ENCODE results near the gene IFT27.

Gene IFT27

GRCh38 chr22:36796552-36797175, 20.7 kb upstream of the IFT27 start:
- no peak for DNase-seq

GRCh38 chr22:36795633-36796032, 19.7 kb upstream of the IFT27 start:
- no peak for DNase-seq

- DNase-seq: peak in 1 of 5 donors; percentile 86
These were observed 14.7 kb upstream of the IFT27 start for GRCh38 chr22:36790648-36791047.

GRCh38 chr22:36787204-36787988, 11.5 kb upstream of the IFT27 start:
- no peak for DNase-seq

- no peak for DNase-seq
These were observed 7.8 kb upstream of the IFT27 start for GRCh38 chr22:36783743-36784142.

GRCh38 chr22:36781656-36782627, 6.0 kb upstream of the IFT27 start:
- DNase-seq: peak; percentile 57 to 88 (median 75)

GRCh38 chr22:36778020-36778419, 2.1 kb upstream of the IFT27 start:
- no peak for DNase-seq

- no peak for DNase-seq
These were observed 803 bp upstream of the IFT27 start for GRCh38 chr22:36776722-36777121.

GRCh38 chr22:36775586-36775963, 344 bp downstream of the IFT27 start:
- peak in 2 of 5 donors; percentile 23 to 33 for DNase-seq

GRCh38 chr22:36773935-36774334, 2.0 kb downstream of the IFT27 start:
- DNase-seq: no peak

GRCh38 chr22:36772451-36772850, 3.5 kb downstream of the IFT27 start:
- DNase-seq: no peak

- no peak for DNase-seq
These were observed 4.4 kb downstream of the IFT27 start for GRCh38 chr22:36771356-36772063.

GRCh38 chr22:36770513-36771231, 5.2 kb downstream of the IFT27 start:
- DNase-seq: no peak

GRCh38 chr22:36769541-36770512, 6.1 kb downstream of the IFT27 start:
- no peak for DNase-seq

GRCh38 chr22:36768616-36769015, 7.3 kb downstream of the IFT27 start:
- no peak for DNase-seq

GRCh38 chr22:36768141-36768540, 7.8 kb downstream of the IFT27 start:
- DNase-seq: no peak

- no peak for DNase-seq
These were observed 8.7 kb downstream of the IFT27 start for GRCh38 chr22:36767035-36767775.

GRCh38 chr22:36765943-36766450, 9.9 kb downstream of the IFT27 start:
- no peak for DNase-seq

GRCh38 chr22:36765131-36765942, 10.6 kb downstream of the IFT27 start:
- DNase-seq: no peak
